Tibial nerve (tissue), 4 donors: Measurements from ENCODE around the gene PAFAH1B2.

Experiments
- CTCF ChIP-seq, 5 experiments: fragments of 200-600 bp in 3 of 5; fragments of 450-650 bp in 2 of 5; sonication (generic) in 3 of 5; IDR thresholded peaks; one replicate each; pipeline ENCODE4 v1.5.1; 2016 to 2019; ENCODE audit warnings: antibody characterized with exemption in 5 of 5, mild to moderate bottlenecking in 3 of 5, moderate library complexity in 2 of 5
- EP300 ChIP-seq, 2 donors: sonication (generic); formaldehyde crosslinking; IDR thresholded peaks; one replicate each; pipeline ENCODE4 v1.6.1; 2017; ENCODE audit warnings: antibody characterized with exemption in 2 of 2, mild to moderate bottlenecking in 1 of 2
- POLR2A ChIP-seq, 2 donors: fragments of 450-650 bp; IDR thresholded peaks; one replicate each; pipeline ENCODE4 v1.6.1; 2017; ENCODE audit warnings: antibody characterized with exemption in 2 of 2, mild to moderate bottlenecking in 2 of 2, moderate library complexity in 2 of 2

- no peak for TF ChIP-seq CTCF (IDR thresholded peaks at IDR 0.05)
- TF ChIP-seq EP300 (IDR thresholded peaks at IDR 0.05), result no peak
- TF ChIP-seq POLR2A (IDR thresholded peaks at IDR 0.05), result no peak
Measured at GRCh38 chr11:117204283-117205080, 60.4 kb downstream of the PAFAH1B2 start.
